OCI-LY1 (cell line): ENCODE results near the gene PPP4R3A.

Experiments
- CTCF ChIP-seq: fragments of 200-600 bp; sonication (generic), shearing (Covaris generic); IDR thresholded peaks from 2 replicates; pipeline ENCODE4 v1.5.1; 2017; ENCODE audit warnings: mild to moderate bottlenecking, antibody characterized with exemption, low read length, moderate library complexity, mixed read lengths
- EZH2 ChIP-seq: fragments of 200-600 bp; sonication (generic), shearing (Covaris generic); IDR thresholded peaks from 2 replicates; pipeline ENCODE4 v1.8.0; 2017; ENCODE audit warnings: borderline replicate concordance, mixed run types, mild to moderate bottlenecking, antibody characterized with exemption, low read length, moderate library complexity, mixed read lengths

- TF ChIP-seq CTCF = no peak
- TF ChIP-seq EZH2 = no peak
Measured at GRCh38 chr14:91420686-91421085, 89.4 kb downstream of the PPP4R3A start.
